Naive thymus-derived CD8-positive, alpha-beta T cell (primary cell): ENCODE data around the gene ME3. TPM values are rescaled to one million over a fixed set of nuclear protein-coding genes. Genes with fewer than 3 reads are reported as not detected.
"Not testable (repeated sequence)": the region's sequence is repeated elsewhere in the genome, so short reads cannot be mapped to it uniquely, and the experiment has no call there.

ENCODE experiments used
- ATAC-seq, 2 donors: fragments of 150-1000 bp; cut with Tn5 transposase in 1 of 2; sonication (Bioruptor Pico), chemical (Tn5 transposase) in 1 of 2; 1 replicate in 1 of 2; 2 replicates in 1 of 2; pipeline ENCODE4 v1.10.0; 2021; ENCODE audit warnings: mild to moderate bottlenecking in 2 of 2, moderate library complexity in 2 of 2
- POLR2A ChIA-PET: fragments of 350-600 bp; sonication (Branson Sonifier 250); formaldehyde crosslinking; loops from one replicate; lab custom pipeline; 2021; ENCODE audit warnings: antibody characterized with exemption; lab: Charles Lee
- DNase-seq, 10 donors: peaks; one replicate each; pipeline versions ENCODE4 v3.0.0 to v3.0.0-alpha.2; 2020 to 2022
- H3K27ac Mint-ChIP-seq, 10 donors: one replicate each; pipeline ENCODE4 v1.8.0; 2020 to 2022; ENCODE audit warnings: mild to moderate bottlenecking in 10 of 10, mixed read lengths in 10 of 10, moderate library complexity in 4 of 10, inconsistent platforms in 1 of 10
- H3K27me3 Mint-ChIP-seq, 5 donors: one replicate each; pipeline ENCODE4 v1.8.0; 2021 to 2022; ENCODE audit warnings: mixed read lengths in 5 of 5
- H3K36me3 Mint-ChIP-seq, 3 donors: one replicate each; pipeline ENCODE4 v1.8.0; 2020 to 2022; ENCODE audit warnings: mixed read lengths in 3 of 3, mild to moderate bottlenecking in 2 of 3, inconsistent platforms in 1 of 3
- H3K4me1 Mint-ChIP-seq, 4 donors: one replicate each; pipeline ENCODE4 v1.8.0; 2021 to 2022; ENCODE audit warnings: mixed read lengths in 4 of 4
- H3K4me3 Mint-ChIP-seq, 10 donors: one replicate each; pipeline ENCODE4 v1.8.0; 2020 to 2022; ENCODE audit warnings: mild to moderate bottlenecking in 10 of 10, mixed read lengths in 10 of 10, moderate library complexity in 6 of 10, inconsistent platforms in 1 of 10
- H3K9me3 Mint-ChIP-seq, 9 donors: one replicate each; pipeline ENCODE4 v1.8.0; 2020 to 2022; ENCODE audit warnings: mixed read lengths in 9 of 9, mild to moderate bottlenecking in 3 of 9, inconsistent platforms in 1 of 9, moderate library complexity in 1 of 9
- polyA plus RNA-seq, 3 donors: library from polyadenylated mRNA; unstranded; fragments of 300-500 nt; fragmentation: Illumina TruSeq; gene quantifications; one replicate each; pipeline ENCODE4 v1.2.3, GENCODE V29; 2021
- total RNA-seq, 8 experiments: library from RNA in 2 of 8; stranded (reverse) in 2 of 8; gene quantifications; one replicate each; pipeline ENCODE4 v1.2.3 and lab custom pipeline; 2021 to 2026

Gene ME3
- total and polyA plus RNA-seq, 5 experiments from 2014 or later: 0.48 to 2.5 (median 1.1) TPM

DNA sequence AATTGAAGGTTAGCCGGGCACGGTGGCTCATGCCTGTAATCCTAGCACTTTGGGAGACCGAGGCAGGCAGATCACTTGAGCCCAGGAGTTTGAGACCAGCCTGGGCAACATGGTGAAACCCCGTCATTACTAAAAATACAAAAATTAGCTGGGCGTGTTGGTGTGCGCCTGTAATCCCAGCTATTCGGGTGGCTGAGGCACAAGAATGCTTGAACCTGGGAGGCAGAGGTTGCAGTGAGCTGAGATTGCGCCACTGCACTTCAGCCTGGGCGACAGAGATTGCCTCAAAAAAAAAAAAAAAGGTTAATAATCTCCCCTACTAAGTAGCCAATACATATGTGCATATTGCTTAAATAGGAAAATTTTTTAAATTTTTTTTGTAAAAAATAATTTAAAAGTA, 255.5 kb downstream of the ME3 start:
- not testable (repeated sequence) for H3K27me3 Mint-ChIP-seq, H3K27ac Mint-ChIP-seq

DNA sequence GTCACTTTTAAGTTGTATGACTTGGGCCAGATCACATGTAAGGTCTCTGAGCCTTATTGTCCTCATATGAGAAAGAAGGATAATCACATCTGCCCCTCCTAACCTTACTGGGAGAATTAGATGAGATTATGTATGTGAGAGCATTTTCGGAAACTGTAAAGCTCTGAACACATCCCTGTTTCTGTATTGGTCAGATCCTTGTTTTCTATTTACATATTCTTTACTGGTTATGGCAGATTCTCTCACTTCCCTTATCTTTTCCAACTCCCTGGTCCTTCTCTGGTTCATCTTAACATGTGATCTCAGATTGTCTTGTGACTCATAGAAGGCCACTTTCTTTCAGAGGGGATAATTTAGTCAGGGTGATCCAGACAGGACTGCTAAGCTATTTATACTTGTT, 255.9 kb downstream of the ME3 start:
- Mint-ChIP-seq H3K9me3 (no peaks in the 10 kb centered on the region), H3K4me3 (no peak overlapping the region), H3K27me3 (no peaks in the 10 kb centered on the region), H3K36me3 (peaks cover 0 to 8% (median under 1%) of the 10 kb centered on the region in 3 donors), H3K4me1 (no peaks in the 10 kb centered on the region), H3K27ac (no peak overlapping the region)
- DNase-seq: no peak
- no peak for ATAC-seq
- POLR2A ChIA-PET: no interaction called here

More for the DNA sequence above, 255.5 kb downstream of the ME3 start:
- H3K36me3 Mint-ChIP-seq, H3K4me1 Mint-ChIP-seq, H3K9me3 Mint-ChIP-seq, DNase-seq, ATAC-seq, POLR2A ChIA-PET, H3K4me3 Mint-ChIP-seq: not testable (repeated sequence)

DNA sequence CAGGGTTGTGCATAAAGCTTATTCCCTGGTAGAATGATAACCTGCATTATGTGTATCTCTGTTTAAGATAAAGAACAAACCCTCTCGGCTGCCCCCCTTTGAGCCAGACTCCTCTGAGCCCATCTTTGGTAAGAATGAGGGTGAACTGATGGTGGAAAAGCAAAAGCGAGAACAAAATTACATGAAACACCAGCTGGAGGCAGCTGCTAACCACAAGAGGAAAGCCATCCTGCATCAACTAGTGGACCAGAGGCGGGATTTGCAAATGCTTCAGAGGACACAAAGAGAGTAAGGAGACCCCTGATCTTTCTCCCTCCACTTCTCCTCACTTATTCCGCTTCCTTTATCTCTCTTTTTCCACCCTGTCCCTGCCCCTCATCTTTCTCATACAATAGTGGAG, 257.4 kb downstream of the ME3 start:
- H3K4me1 Mint-ChIP-seq: no peaks in the 10 kb centered on the region
- ATAC-seq (no peak), DNase-seq (no peak)
- H3K27ac Mint-ChIP-seq: no peak overlapping the region
- POLR2A ChIA-PET: no interaction called here
- H3K27me3 Mint-ChIP-seq: no peaks in the 10 kb centered on the region
- no peak overlapping the region for H3K4me3 Mint-ChIP-seq
- H3K9me3 Mint-ChIP-seq: no peaks in the 10 kb centered on the region
- H3K36me3 Mint-ChIP-seq: peaks cover 0 to 12% (median 5%) of the 10 kb centered on the region in 3 donors

DNA sequence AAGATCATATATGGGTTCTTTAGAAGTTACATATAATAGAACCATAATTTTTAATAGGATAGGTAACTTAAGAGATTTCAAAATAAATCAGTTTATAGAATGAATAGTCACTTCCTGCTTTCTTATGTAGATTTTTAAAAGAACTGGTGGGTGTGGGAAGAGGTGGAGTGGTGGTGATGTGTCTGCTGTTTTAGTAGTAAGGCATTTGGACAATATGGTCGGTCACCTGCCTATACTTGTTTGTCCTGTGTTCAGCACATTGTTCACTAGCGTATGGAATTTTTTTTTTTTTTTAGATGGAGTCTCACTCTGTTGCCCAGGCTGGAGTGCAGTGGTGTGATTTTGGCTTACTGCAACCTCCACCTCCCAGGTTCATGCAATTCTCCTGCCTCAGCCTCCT, 258.4 kb downstream of the ME3 start:
- Mint-ChIP-seq H3K4me1 (no peaks in the 10 kb centered on the region), H3K9me3 (no peaks in the 10 kb centered on the region), H3K27me3 (no peaks in the 10 kb centered on the region), H3K36me3 (peaks cover 0 to 15% (median 8%) of the 10 kb centered on the region in 3 donors), H3K4me3 (no peak overlapping the region), H3K27ac (no peak overlapping the region)
- POLR2A ChIA-PET: no interaction called here
- no peak for DNase-seq
- ATAC-seq: no peak

DNA sequence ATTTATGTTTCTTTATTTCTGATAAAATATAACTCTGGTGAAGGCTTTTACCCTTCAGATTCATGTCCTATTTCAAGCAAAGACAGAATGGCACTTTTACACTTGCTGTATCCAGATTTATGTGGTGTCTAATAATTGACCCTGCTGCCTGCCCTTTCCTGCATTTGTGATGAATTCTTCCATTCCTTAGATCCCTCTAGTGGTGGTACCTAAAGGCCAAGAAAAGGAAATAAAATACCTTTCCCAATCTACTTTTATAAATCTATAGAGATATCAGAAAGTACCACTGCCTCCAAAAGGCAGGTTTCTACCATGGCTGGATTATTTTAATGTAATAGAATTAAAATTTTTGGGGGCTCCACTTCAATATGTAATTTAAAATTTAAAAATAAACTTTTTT, 263.6 kb downstream of the ME3 start:
- Mint-ChIP-seq H3K27me3 (no peaks in the 10 kb centered on the region), H3K4me3 (no peak overlapping the region), H3K4me1 (no peaks in the 10 kb centered on the region), H3K27ac (no peak overlapping the region), H3K36me3 (peaks cover 0 to 15% (median 8%) of the 10 kb centered on the region in 3 donors), H3K9me3 (no peaks in the 10 kb centered on the region)
- no peak for ATAC-seq
- POLR2A ChIA-PET: no interaction called here
- no peak for DNase-seq

DNA sequence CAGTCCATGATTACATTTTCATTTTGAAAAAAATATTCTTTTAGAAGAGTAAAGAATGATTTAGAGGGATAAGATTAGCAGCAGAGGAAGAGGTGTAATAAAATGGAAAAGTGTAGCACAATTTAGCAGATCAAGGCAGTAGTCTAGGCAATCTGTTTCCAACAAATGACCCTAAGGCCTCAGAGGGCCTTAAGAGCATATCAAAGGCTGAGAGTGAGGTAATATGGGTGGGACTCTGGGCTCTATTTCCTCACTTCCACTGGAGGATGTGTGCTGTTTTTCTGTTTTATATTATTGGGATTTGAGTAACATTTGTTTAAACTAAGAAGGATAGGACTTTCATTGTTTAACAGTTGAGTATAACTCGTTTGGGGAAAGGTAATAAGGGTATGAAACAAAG, 269.0 kb downstream of the ME3 start:
- POLR2A ChIA-PET: no interaction called here

DNA sequence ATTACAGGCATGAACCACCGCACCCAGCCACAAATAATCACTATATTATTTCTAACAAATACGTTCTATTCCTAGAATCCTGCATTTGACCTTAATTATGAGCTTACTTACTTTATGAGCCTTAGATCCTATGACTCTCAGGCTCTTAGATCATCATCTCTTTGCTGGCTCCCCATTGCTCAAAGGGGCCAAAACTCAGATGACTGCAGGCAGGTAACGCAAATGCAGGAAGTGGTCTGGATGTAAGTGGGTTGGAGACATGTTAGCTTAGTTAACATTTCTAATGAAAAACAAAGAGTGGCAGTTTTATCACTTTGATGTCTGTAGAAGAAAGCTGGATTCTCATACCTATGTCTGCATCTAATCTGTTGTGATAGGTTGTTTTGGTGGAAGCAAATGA, 274.3 kb downstream of the ME3 start:
- no peaks in the 10 kb centered on the region for H3K4me1 Mint-ChIP-seq
- H3K27ac Mint-ChIP-seq: no peak overlapping the region
- H3K9me3 Mint-ChIP-seq: no peaks in the 10 kb centered on the region
- H3K4me3 Mint-ChIP-seq: no peak overlapping the region
- POLR2A ChIA-PET: no interaction called here
- H3K27me3 Mint-ChIP-seq: peaks cover 0 to 4% (median 0%) of the 10 kb centered on the region in 5 donors
- peaks cover 0 to 4% (median 0%) of the 10 kb centered on the region in 3 donors for H3K36me3 Mint-ChIP-seq
- no peak for DNase-seq
- no peak for ATAC-seq

More for the DNA sequence above, 269.0 kb downstream of the ME3 start:
- ATAC-seq (no peak), DNase-seq (no peak)
- Mint-ChIP-seq H3K27ac (no peak overlapping the region), H3K36me3 (peaks cover 0 to 4% (median 0%) of the 10 kb centered on the region in 3 donors), H3K9me3 (no peaks in the 10 kb centered on the region), H3K4me1 (no peaks in the 10 kb centered on the region), H3K27me3 (peaks cover 0 to 4% (median 0%) of the 10 kb centered on the region in 5 donors), H3K4me3 (no peak overlapping the region)

DNA sequence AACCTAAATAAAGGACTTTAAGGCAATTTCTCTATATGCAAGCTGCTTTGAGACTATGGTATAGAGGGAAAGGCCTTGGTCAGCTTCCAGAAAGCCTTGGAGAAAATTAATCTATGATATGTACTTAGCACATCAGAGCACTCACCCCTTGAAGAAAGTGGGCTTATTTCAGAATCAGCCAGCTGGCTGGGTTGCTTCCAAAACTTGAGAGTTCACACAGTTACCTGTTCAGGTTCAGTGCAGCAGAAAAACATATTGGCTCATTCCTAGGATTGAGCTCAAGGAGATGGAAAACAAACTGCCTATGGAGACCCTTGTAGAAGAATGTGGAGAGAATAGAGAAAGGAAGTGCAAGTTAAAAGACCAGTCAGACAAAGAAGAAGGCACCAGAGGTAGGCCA, 275.1 kb downstream of the ME3 start:
- Mint-ChIP-seq H3K36me3 (peaks cover 0 to 6% (median 0%) of the 10 kb centered on the region in 3 donors), H3K27ac (no peak overlapping the region), H3K27me3 (peaks cover 0 to 4% (median 0%) of the 10 kb centered on the region in 5 donors), H3K4me1 (no peaks in the 10 kb centered on the region), H3K9me3 (no peaks in the 10 kb centered on the region), H3K4me3 (no peak overlapping the region)
- ATAC-seq (no peak), DNase-seq (no peak)
- POLR2A ChIA-PET: no interaction called here

DNA sequence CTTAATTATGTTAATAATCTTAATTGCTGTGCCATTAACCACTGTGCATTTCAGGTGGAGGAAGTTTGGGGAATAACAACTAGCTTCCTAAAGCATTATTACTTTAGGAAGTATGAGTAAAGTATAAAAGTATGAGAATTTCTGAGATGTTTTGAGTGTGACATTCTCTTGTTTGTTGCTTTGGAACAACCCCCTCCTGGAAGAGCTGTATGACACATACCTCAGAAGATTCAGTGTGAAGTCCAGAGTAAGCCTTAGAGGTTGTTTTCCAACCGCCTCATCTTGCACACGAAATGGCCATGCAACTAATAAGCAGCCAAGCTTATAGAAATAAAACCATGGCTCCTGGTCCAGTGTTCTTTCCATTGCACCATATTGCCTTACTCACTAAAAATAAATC, 276.0 kb downstream of the ME3 start:
- POLR2A ChIA-PET: no interaction called here
- Mint-ChIP-seq H3K36me3 (peaks cover 0 to 4% (median 0%) of the 10 kb centered on the region in 3 donors), H3K9me3 (no peaks in the 10 kb centered on the region), H3K4me3 (no peak overlapping the region), H3K27me3 (peaks cover 0 to 4% (median 0%) of the 10 kb centered on the region in 5 donors), H3K27ac (no peak overlapping the region), H3K4me1 (no peaks in the 10 kb centered on the region)
- DNase-seq: no peak
- ATAC-seq: no peak

DNA sequence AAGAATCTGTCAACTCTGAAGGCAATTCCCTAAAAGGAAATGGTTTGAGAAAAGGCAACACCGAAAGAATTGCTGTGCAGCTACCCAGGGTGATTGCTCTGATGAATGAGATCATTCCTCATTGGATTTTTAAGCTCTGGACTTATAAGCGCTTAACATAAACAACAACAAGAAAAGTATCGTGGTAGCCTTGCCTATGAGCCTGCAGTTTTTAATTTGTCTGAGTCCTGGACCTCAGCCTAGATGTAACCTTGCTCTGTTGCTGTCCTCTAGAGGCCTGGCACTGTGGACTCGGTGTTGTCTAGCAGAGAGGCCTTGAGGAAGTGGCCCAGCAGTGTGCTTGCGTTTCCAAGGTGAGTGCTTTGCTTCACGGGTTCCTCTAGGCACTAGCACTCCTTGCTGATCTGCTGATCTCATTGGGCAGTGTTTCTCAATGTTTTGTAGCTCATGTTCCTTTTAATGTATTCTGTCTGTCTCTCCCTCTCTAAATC, 277.3 kb downstream of the ME3 start:
- no peak overlapping the region for H3K4me3 Mint-ChIP-seq
- no peaks in the 10 kb centered on the region for H3K4me1 Mint-ChIP-seq
- POLR2A ChIA-PET: no interaction called here
- peaks cover 0 to 4% (median 0%) of the 10 kb centered on the region in 5 donors for H3K27me3 Mint-ChIP-seq
- DNase-seq (no peak), ATAC-seq (no peak)
- no peaks in the 10 kb centered on the region for H3K9me3 Mint-ChIP-seq
- no peak overlapping the region for H3K27ac Mint-ChIP-seq
- H3K36me3 Mint-ChIP-seq: peaks cover 0 to 2% (median 0%) of the 10 kb centered on the region in 3 donors

Other genes starting within 250 kb of the ME3 start
- gene PRSS23, start 127.9 kb upstream of the ME3 start, total RNA-seq: under 1 TPM in 1 of 2 experiments, not detected in 1; 0.11 TPM
- gene PRSS23, start 127.9 kb upstream of the ME3 start, polyA plus RNA-seq: 10 to 100 TPM in 1 of 3 donors, under 1 TPM in 2; 0.23 to 17.6 (median 0.49) TPM